HPDE6-E6E7 (cell line): ENCODE data around the gene NATD1.

ENCODE experiments used
- DNase-seq: peaks from one replicate; pipeline ENCODE4 v3.0.0; 2011; ENCODE audit warnings: missing footprints; ENCODE audit errors: extremely low spot score

NATD1 gene

GRCh38 chr17:21289902-21290571 lies 36.8 kb upstream of the NATD1 start:
- no peak for DNase-seq

DNA sequence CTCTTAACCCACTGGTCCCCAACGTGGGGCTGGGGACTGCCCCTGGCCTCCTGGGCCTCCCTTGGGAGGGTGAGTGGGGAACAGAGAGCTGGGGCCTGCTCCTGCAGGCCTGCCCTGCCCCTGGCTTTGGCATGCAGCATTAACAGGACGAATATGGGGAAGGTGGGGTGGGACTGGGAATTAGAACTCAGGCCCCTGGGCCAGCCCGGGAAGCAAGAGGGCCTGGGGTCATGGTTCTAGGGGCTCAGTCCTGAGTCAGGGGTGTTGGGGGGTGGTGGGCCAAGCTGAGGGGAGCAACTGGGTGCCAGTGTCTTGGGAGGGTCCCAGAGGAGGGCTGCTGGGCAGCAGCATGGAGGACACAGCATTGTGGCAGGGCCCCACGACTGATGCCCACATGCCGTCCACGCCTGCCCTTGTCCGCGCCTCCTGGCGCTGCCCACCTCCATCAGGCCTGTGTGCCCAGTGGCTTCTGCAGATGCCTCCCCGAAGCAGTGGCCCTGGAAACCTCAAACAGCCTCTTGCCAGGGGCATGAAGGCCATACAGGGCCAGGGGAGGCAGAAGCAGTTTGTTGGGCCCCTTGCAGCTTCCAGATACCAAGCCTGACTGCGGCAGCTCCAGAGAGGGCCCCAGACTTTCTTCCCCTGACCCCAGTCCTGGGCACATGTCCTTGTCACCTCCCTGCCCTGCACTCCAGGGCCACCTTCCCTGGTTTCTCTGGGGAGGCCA lies 36.1 kb upstream of the NATD1 start:
- no peak for DNase-seq

- DNase-seq, result no peak
Measured at GRCh38 chr17:21288571-21289017, 35.4 kb upstream of the NATD1 start.

GRCh38 chr17:21287703-21288449 lies 34.7 kb upstream of the NATD1 start:
- DNase-seq, result peak; percentile 87

GRCh38 chr17:21286909-21287702 lies 33.9 kb upstream of the NATD1 start:
- DNase-seq, result no peak

DNA sequence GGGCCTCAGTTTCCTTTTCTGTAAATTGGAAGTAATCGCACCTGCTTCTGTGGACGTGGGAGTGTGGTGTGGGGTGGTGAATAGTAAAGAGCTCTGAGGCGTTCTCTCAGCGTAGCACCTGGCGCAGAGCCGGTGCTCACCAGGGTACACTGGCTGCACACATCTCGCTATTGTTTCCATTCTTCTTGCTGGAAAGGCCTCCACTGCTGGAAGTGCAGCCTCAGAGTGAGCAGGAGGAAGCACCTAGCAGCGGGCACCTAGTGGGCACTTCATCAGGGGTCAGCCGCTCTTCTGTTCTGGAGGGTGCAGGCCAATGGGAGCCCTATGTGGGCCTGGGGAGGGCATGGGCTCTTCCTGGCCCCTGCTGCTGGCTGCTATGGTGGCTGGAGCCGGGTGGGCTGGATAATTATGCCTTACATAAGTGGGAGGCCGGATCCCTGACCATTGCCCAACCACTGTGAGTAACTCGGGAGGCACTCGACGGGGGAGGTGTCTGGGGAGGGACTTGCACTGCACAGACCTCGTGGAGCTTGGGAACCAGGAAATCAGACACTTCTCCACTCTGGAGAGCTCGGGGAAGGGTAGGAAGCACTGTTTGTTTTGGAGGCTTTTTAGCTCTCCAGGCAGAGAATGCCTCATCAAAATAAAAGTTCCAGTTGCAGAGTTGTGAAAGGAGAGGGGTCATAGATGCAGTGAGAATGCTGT lies 33.0 kb upstream of the NATD1 start:
- peak; percentile 88 for DNase-seq

GRCh38 chr17:21285164-21286065 lies 32.2 kb upstream of the NATD1 start:
- no peak for DNase-seq

DNA sequence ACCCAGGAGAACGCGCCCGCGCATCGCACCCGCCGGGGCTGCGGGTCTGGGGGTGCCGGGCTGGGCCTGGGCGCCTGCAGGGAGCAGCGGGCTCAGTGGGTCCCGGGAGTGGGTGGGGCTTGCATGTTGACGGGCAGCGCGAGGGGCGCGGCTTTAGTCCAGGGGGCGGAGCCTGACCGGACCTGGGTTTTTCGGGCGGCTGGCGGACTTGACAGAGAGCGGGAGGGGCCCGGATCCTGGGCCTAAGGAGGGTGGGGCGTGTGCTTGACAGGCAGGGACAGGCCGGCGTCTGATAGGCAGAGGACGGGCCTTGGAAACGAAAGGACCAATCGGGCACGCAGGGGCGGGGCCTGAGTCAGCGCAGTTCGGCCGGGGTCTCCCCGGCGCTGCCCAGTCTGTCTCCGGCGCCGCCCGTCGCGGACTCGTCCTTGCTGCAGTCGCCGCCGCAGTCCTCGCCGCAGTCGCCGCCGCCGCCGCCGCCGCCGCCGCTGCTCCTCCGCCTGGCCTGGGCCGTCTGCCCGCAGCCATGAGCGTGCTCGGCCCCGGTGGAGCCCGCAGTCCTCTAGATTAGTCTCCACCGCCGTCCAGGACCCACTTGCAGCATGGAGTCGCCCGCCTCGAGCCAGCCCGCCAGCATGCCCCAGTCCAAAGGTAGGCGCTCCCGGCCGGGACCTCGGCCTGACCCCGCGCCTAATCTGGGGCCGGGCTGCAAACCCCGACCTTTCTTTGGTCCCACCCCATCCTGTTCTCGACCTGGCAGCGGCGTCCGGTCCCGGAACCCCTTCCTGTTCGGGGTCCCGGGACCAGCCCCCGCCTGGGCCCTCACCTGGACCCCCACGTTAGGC lies 31.3 kb upstream of the NATD1 start, which contains the start of gene MAP2K3:
Gene MAP2K3, plus strand, starts transcription at position 393 of the 845 bp plus-strand sequence. Its CDS starts 210 bp downstream, at position 603.
- peak; percentile 91 for DNase-seq

DNA sequence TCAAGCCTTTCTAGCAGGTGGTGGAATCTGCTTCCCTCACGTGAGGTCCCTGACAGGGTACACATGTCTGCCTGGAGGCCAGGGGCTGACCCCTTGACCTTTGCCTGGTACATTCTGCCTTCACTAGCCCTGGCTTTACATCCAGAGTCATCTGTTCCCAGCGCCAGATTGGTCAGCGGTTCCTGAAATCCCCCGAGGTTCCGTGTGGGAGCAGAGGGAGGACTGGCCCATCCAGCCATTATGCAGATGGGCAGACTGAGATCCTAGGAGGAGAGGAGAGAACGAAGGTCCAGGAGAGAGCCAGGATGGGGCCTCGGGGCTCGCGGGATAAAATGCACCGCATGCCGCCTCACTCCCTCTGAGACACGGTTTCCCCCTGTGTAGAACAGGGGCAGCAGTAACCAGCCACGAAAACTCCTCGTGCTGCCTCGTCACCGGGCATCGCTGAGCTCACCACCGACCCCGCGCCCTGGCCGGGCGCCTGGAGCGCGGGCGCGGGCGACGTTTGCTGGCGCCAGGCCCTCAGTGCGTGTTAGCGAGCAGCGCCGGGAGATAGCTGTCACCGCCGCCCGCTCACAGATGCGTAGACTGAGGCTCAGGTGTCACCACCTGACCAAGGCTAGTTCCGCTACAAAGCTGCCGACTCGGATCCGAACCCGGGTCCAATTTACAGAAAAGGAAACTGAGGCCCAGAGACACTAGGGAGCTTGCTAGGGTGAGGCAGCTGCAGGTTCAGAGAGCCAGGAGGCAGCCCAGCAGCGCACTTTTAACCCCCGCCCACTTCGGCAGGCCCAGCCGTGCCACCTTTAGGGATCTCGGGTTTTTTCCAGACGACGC lies 30.5 kb upstream of the NATD1 start:
- no peak for DNase-seq

DNA sequence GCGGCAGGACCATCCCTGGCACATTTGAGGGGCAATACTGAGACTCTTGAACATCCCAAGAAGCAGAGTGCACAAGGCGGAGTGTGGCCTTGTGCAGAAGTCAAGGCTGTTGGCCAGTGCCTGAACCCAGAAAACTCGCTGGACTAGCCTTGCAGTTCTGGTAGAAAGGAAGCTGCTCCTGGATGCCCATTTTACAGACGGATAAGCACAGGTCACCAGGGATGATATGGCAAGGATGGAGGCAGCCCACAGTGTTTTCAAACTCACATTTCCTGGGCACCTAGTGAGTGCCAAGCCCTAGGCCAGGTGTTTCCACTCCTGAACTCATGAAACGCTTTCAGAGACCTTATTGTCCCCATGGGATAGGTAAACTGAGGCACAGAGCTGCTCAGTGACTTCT lies 29.6 kb upstream of the NATD1 start:
- DNase-seq, result no peak

- DNase-seq, result no peak
Measured at GRCh38 chr17:21282231-21282630, 29.0 kb upstream of the NATD1 start.

DNA sequence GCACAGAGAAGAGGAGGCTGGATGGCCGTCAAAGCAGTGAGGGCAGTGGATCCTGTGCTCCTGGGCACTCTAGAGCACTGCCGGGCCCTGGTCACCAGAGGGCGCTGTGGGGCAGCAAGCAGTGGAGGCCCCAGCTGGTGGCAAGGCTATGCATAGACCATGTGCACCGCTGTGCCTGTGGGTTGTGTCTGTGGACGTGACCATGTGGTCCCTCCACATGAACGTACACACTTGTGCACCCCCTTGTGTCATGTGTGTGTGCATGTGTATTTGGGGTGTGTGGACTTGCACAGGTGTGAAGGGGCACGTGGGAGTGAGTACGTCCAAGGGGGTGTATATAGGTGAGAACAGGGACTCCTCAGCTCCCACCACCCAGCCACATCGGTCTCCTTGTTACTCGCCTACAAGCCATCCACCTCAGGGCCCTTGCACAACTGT lies 26.9 kb upstream of the NATD1 start:
- DNase-seq, result no peak

DNA sequence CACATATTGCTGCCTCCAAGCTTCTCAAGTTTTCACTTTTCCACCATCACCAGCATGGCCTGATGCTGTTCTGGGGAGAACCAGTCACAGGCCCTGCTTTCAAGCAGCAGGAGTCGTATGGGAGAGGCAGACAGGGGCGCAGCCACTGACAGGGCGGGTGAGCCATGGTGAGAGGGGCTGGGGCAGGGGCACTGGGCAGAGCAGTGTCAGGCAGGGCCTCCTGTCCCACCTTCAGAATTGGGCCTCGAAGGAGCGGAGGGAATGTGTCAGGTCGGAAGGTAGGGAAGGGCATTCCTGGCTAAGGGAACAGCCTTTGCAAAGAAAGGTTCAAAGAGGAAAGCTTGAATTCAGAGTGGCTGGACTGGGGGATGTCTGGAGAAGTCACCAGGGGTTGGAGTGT lies 26.4 kb upstream of the NATD1 start:
- DNase-seq, result no peak

GRCh38 chr17:21279198-21279535 lies 26.0 kb upstream of the NATD1 start:
- no peak for DNase-seq

GRCh38 chr17:21278450-21279197 lies 25.4 kb upstream of the NATD1 start:
- no peak for DNase-seq

GRCh38 chr17:21277332-21277731 lies 24.1 kb upstream of the NATD1 start:
- DNase-seq, result no peak

DNA sequence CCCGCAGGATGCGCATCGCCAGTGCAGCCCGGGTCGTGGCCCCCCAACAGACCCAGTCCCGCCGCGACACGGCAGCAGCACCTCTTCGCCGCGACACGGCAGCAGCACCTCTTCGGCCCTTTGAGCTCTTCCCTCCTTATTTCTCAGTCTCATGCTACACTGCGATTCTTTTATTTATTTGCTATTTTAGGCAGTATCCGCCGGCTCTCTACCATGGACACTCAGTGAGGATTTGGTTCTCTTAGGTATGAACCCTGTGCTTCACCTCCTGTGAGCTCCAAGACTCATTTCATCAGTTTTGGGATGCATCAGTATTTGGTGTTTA lies 23.0 kb upstream of the NATD1 start:
- DNase-seq, result no peak
